ENCODE data around the gene UBE2G2.

Gene UBE2G2

GRCh38 chr21:44724196-44724595 is 77.4 kb downstream of the UBE2G2 start:
- DNase-seq, result no peak

- DNase-seq, result no peak
Measured at GRCh38 chr21:44723177-44724131, 78.2 kb downstream of the UBE2G2 start.

- no peak for DNase-seq
Measured at GRCh38 chr21:44722731-44723130, 78.9 kb downstream of the UBE2G2 start.

GRCh38 chr21:44720170-44720569 is 81.5 kb downstream of the UBE2G2 start:
- no peak for DNase-seq

All from fibroblast of skin of abdomen (primary cell).